ENCODE results near the gene WWC1.

WWC1 gene

GRCh38 chr5:168494057-168494555, 202.7 kb downstream of the WWC1 start:
- DNase-seq (ENCODE audit: low read depth): no peak

- DNase-seq (ENCODE audit: low read depth): no peak
Measured at GRCh38 chr5:168502563-168503237, 211.3 kb downstream of the WWC1 start.

- no peak for DNase-seq (ENCODE audit: low read depth)
Measured at GRCh38 chr5:168513861-168514428, 222.5 kb downstream of the WWC1 start.
